CD4-positive, alpha-beta memory T cell (primary cell): ENCODE results near the gene KRTAP5-1. TPM values are rescaled to one million over a fixed set of nuclear protein-coding genes. Genes with fewer than 3 reads are reported as not detected.
"Not testable (repeated sequence)": the region's sequence is repeated elsewhere in the genome, so short reads cannot be mapped to it uniquely, and the experiment has no call there.

Source experiments
- CTCF ChIA-PET: fragments of 350-600 bp; sonication (Branson Sonifier 250); formaldehyde crosslinking; loops from one replicate; lab custom pipeline; 2021; ENCODE audit warnings: inconsistent platforms; ENCODE audit not compliant: partially characterized antibody; lab: Charles Lee
- POLR2A ChIA-PET: fragments of 350-600 bp; sonication (Branson Sonifier 250); formaldehyde crosslinking; loops from one replicate; lab custom pipeline; 2021; ENCODE audit not compliant: partially characterized antibody; lab: Charles Lee
- DNase-seq, 5 donors: peaks; one replicate each; pipeline versions ENCODE4 v3.0.0 to v3.0.0-alpha.2; 2020 to 2022; ENCODE audit warnings: mixed read lengths in 1 of 5
- H3K27ac ChIP-seq: one replicate; pipeline ENCODE4 v1.7.0; 2013; ENCODE audit warnings: low read depth, low read length
- H3K27me3 ChIP-seq: 2 replicates; pipeline ENCODE4 v1.7.0; 2013; ENCODE audit warnings: mild to moderate bottlenecking, low read length, moderate library complexity; ENCODE audit not compliant: insufficient read depth
- H3K36me3 ChIP-seq: 2 replicates; pipeline ENCODE4 v1.7.0; 2013; ENCODE audit warnings: mild to moderate bottlenecking, low read length, moderate library complexity; ENCODE audit not compliant: insufficient read depth
- H3K4me1 ChIP-seq: 2 replicates; pipeline ENCODE4 v1.7.0; 2013; ENCODE audit warnings: mild to moderate bottlenecking, low read length, moderate library complexity; ENCODE audit not compliant: insufficient read depth
- H3K4me3 ChIP-seq, 2 donors: one replicate each; pipeline ENCODE4 v1.7.0; 2013; ENCODE audit warnings: low read length in 2 of 2, mild to moderate bottlenecking in 1 of 2
- H3K9me3 ChIP-seq, 2 donors: one replicate each; pipeline ENCODE4 v1.7.0; 2013; ENCODE audit warnings: low read length in 2 of 2, control low read depth in 1 of 2; ENCODE audit not compliant: control insufficient read depth in 1 of 2
- H3K27ac Mint-ChIP-seq, 7 donors: one replicate each; pipeline ENCODE4 v1.8.0; 2020 to 2021; ENCODE audit warnings: mixed read lengths in 7 of 7, mild to moderate bottlenecking in 6 of 7, inconsistent platforms in 3 of 7, moderate library complexity in 3 of 7
- H3K27me3 Mint-ChIP-seq, 2 donors: one replicate each; pipeline ENCODE4 v1.8.0; 2020 to 2021; ENCODE audit warnings: mixed read lengths in 2 of 2
- H3K36me3 Mint-ChIP-seq, 2 donors: one replicate each; pipeline ENCODE4 v1.8.0; 2020 to 2021; ENCODE audit warnings: mixed read lengths in 2 of 2, inconsistent platforms in 1 of 2, mild to moderate bottlenecking in 1 of 2
- H3K4me1 Mint-ChIP-seq, 4 donors: one replicate each; pipeline ENCODE4 v1.8.0; 2020 to 2021; ENCODE audit warnings: mixed read lengths in 4 of 4, mild to moderate bottlenecking in 1 of 4
- H3K4me3 Mint-ChIP-seq, 8 donors: one replicate each; pipeline ENCODE4 v1.8.0; 2020 to 2021; ENCODE audit warnings: mixed read lengths in 8 of 8, mild to moderate bottlenecking in 7 of 8, moderate library complexity in 6 of 8, inconsistent platforms in 3 of 8
- H3K9me3 Mint-ChIP-seq, 8 donors: one replicate each; pipeline ENCODE4 v1.8.0; 2020 to 2021; ENCODE audit warnings: mixed read lengths in 8 of 8, mild to moderate bottlenecking in 5 of 8, inconsistent platforms in 3 of 8, moderate library complexity in 1 of 8
- intact Hi-C: fragments of 100-400 bp; cut with micrococcal nuclease; formaldehyde crosslinking; loops from one replicate; pipeline ENCODE4 v1.15.1; 2023
- polyA plus RNA-seq, 2 donors: library from polyadenylated mRNA; unstranded; fragments of 300-500 nt; fragmentation: Illumina TruSeq; gene quantifications; one replicate each; pipeline ENCODE4 v1.2.3, GENCODE V29; 2021
- total RNA-seq, 2 experiments: library from RNA; stranded (reverse); gene quantifications; one replicate each; pipeline ENCODE4 v1.2.3, GENCODE V29; 2021

KRTAP5-1 gene
- total and polyA plus RNA-seq, 4 experiments from 2014 or later = 0.29 TPM; not detected in 3

- peaks cover 8 to 24% (median 15%) of the 10 kb centered on the region in 4 donors for H3K4me1 Mint-ChIP-seq
- H3K36me3 Mint-ChIP-seq, DNase-seq, H3K27me3 Mint-ChIP-seq, H3K27me3 ChIP-seq, H3K4me3 ChIP-seq, H3K36me3 ChIP-seq, intact Hi-C loops, H3K27ac ChIP-seq, H3K4me3 Mint-ChIP-seq, H3K9me3 ChIP-seq, H3K9me3 Mint-ChIP-seq: not testable (repeated sequence)
- CTCF ChIA-PET = interaction anchor here (1.1 to 4.2 kb wide), 2 partner anchors 7 to 9 kb away, joined by 4 to 15 read pairs; no protein-coding TSS in a partner anchor
- POLR2A ChIA-PET = interaction anchor here (1.6 kb wide), 1 partner anchor 9 kb away, joined by 7 read pairs; no protein-coding TSS in a partner anchor
- H3K27ac Mint-ChIP-seq = peak overlapping the region in 1 of 7 donors; percentile 7
- H3K4me1 ChIP-seq = peaks cover 15% of the 10 kb centered on the region
These were observed 2.2 kb downstream of the KRTAP5-1 start for GRCh38 chr11:1582909-1583308.

GRCh38 chr11:1581976-1582375, 3.1 kb downstream of the KRTAP5-1 start:
- H3K27ac ChIP-seq = no peak overlapping the region
- Mint-ChIP-seq H3K9me3 (peaks cover 0 to 8% (median 4%) of the 10 kb centered on the region in 8 donors), H3K27me3 (no peaks in the 10 kb centered on the region), H3K36me3 (peaks cover 0 to 9% of the 10 kb centered on the region in 2 donors), H3K4me1 (peaks cover 8 to 19% (median 14%) of the 10 kb centered on the region in 4 donors), H3K4me3 (no peak overlapping the region), H3K27ac (no peak overlapping the region)
- no peak for DNase-seq
- ChIA-PET CTCF (interaction anchor here (0.9 to 4.2 kb wide), 4 partner anchors 8 to 27 kb away, joined by 3 to 15 read pairs (median 6); no protein-coding TSS in a partner anchor), POLR2A (interaction anchor here (1.6 kb wide), 1 partner anchor 8 kb away, joined by 7 read pairs; no protein-coding TSS in a partner anchor)
- H3K36me3 ChIP-seq = no peaks in the 10 kb centered on the region
- H3K27me3 ChIP-seq = no peaks in the 10 kb centered on the region
- H3K4me3 ChIP-seq = no peak overlapping the region
- intact Hi-C loops = no loop called here
- H3K9me3 ChIP-seq = no peaks in the 10 kb centered on the region
- H3K4me1 ChIP-seq = peaks cover 13% of the 10 kb centered on the region

- peaks cover 0 to 17% (median 2%) of the 10 kb centered on the region in 4 donors for H3K4me1 Mint-ChIP-seq
- H3K27me3 Mint-ChIP-seq = no peaks in the 10 kb centered on the region
- H3K9me3 Mint-ChIP-seq = peaks cover 0 to 8% (median 4%) of the 10 kb centered on the region in 8 donors
- H3K27me3 ChIP-seq = no peaks in the 10 kb centered on the region
- H3K9me3 ChIP-seq = no peaks in the 10 kb centered on the region
- H3K27ac Mint-ChIP-seq = peak overlapping the region in 1 of 7 donors; percentile 27
- ChIA-PET POLR2A (interaction anchor here (0.9 kb wide), 1 partner anchor 30 kb away, joined by 3 read pairs; no protein-coding TSS in a partner anchor), CTCF (interaction anchor here (1.1 to 5.4 kb wide), 3 partner anchors 11 to 19 kb away, joined by 3 to 39 read pairs (median 20); no protein-coding TSS in a partner anchor)
- peaks cover 0 to 9% of the 10 kb centered on the region in 2 donors for H3K36me3 Mint-ChIP-seq
- no peak overlapping the region for H3K27ac ChIP-seq
- intact Hi-C loops = no loop called here
- H3K4me3 Mint-ChIP-seq = peak overlapping the region in 3 of 8 donors; percentile 38 to 55 (median 41)
- H3K4me3 ChIP-seq = no peak overlapping the region
- no peak for DNase-seq
- no peaks in the 10 kb centered on the region for H3K36me3 ChIP-seq
- H3K4me1 ChIP-seq = peaks cover 17% of the 10 kb centered on the region
These were observed 8.3 kb downstream of the KRTAP5-1 start for GRCh38 chr11:1576825-1577224.

- H3K36me3 Mint-ChIP-seq, H3K27ac ChIP-seq, H3K9me3 ChIP-seq, H3K36me3 ChIP-seq, H3K4me3 ChIP-seq, H3K27me3 ChIP-seq, DNase-seq, H3K27me3 Mint-ChIP-seq, H3K9me3 Mint-ChIP-seq: not testable (repeated sequence)
- peak overlapping the region in 5 of 8 donors; percentile 32 to 67 (median 36) for H3K4me3 Mint-ChIP-seq
- intact Hi-C loops = loop anchor here (2.0 kb wide), 1 partner anchor 267 kb away; the partner anchor contains the start of gene TOLLIP
- ChIA-PET POLR2A (interaction anchor here (1.2 to 5.5 kb wide), 3 partner anchors 14 to 375 kb away, joined by 3 to 72 read pairs (median 6); no protein-coding TSS in a partner anchor), CTCF (interaction anchor here (1.0 to 5.4 kb wide), 12 partner anchors 8 to 123 kb away, joined by 3 to 54 read pairs (median 10); partner anchors contain the start of genes KRTAP5-1 and KRTAP5-5)
- H3K27ac Mint-ChIP-seq = peak overlapping the region in 1 of 7 donors; percentile 35
- peaks cover 22% of the 10 kb centered on the region for H3K4me1 ChIP-seq
- H3K4me1 Mint-ChIP-seq = peaks cover 1 to 17% (median 2%) of the 10 kb centered on the region in 4 donors
These were observed 9.3 kb downstream of the KRTAP5-1 start for GRCh38 chr11:1575756-1576155.

GRCh38 chr11:1574933-1575242, 10.2 kb downstream of the KRTAP5-1 start:
- no peaks in the 10 kb centered on the region for H3K36me3 ChIP-seq
- H3K27me3 ChIP-seq = no peaks in the 10 kb centered on the region
- Mint-ChIP-seq H3K4me1 (peaks cover 2 to 17% (median 5%) of the 10 kb centered on the region in 4 donors), H3K4me3 (peak overlapping the region; percentile 31 to 67 (median 58)), H3K36me3 (peaks cover 0 to 9% of the 10 kb centered on the region in 2 donors), H3K27me3 (no peaks in the 10 kb centered on the region), H3K9me3 (peaks cover 0 to 8% (median 4%) of the 10 kb centered on the region in 8 donors), H3K27ac (peak overlapping the region in 3 of 7 donors; percentile 57 to 92 (median 75))
- no peak for DNase-seq
- no peak overlapping the region for H3K27ac ChIP-seq
- ChIA-PET CTCF (interaction anchor here (0.7 to 5.4 kb wide), 27 partner anchors 9 to 732 kb away, joined by 3 to 54 read pairs (median 5); partner anchors contain the start of genes KRTAP5-1, KRTAP5-5, TOLLIP and TSPAN4), POLR2A (interaction anchor here (0.8 to 5.7 kb wide), 16 partner anchors 9 to 374 kb away, joined by 3 to 72 read pairs (median 6); partner anchors contain the start of gene TOLLIP)
- H3K4me1 ChIP-seq = peaks cover 30% of the 10 kb centered on the region
- H3K9me3 ChIP-seq = no peaks in the 10 kb centered on the region
- H3K4me3 ChIP-seq = no peak overlapping the region
- intact Hi-C loops = loop anchor here (1.0 to 5.0 kb wide), 7 partner anchors 14 to 311 kb away; partner anchors contain the start of gene TOLLIP

- peak overlapping the region; percentile 92 for H3K27ac ChIP-seq
- H3K4me1 ChIP-seq = peaks cover 30% of the 10 kb centered on the region
- Mint-ChIP-seq H3K4me1 (peaks cover 4 to 21% (median 8%) of the 10 kb centered on the region in 4 donors), H3K9me3 (peaks cover 0 to 11% (median 4%) of the 10 kb centered on the region in 8 donors), H3K4me3 (peak overlapping the region; percentile 78 to 95 (median 86)), H3K27me3 (no peaks in the 10 kb centered on the region), H3K27ac (peak overlapping the region; percentile 91 to 97 (median 95)), H3K36me3 (peaks cover 0 to 9% of the 10 kb centered on the region in 2 donors)
- ChIA-PET CTCF (interaction anchor here (0.7 to 5.4 kb wide), 29 partner anchors 9 to 731 kb away, joined by 3 to 54 read pairs (median 5); partner anchors contain the start of genes KRTAP5-1, KRTAP5-5, TOLLIP and TSPAN4), POLR2A (interaction anchor here (0.8 to 5.7 kb wide), 17 partner anchors 8 to 374 kb away, joined by 3 to 72 read pairs (median 6); partner anchors contain the start of gene TOLLIP)
- intact Hi-C loops = loop anchor here (1.0 to 5.0 kb wide), 7 partner anchors 15 to 310 kb away; partner anchors contain the start of gene TOLLIP
- no peaks in the 10 kb centered on the region for H3K9me3 ChIP-seq
- no peaks in the 10 kb centered on the region for H3K36me3 ChIP-seq
- peak; percentile 69 to 85 (median 73) for DNase-seq
- H3K4me3 ChIP-seq = peak overlapping the region; percentile 42 to 58
- no peaks in the 10 kb centered on the region for H3K27me3 ChIP-seq
These were observed 10.7 kb downstream of the KRTAP5-1 start for GRCh38 chr11:1574238-1574932.
